ENCODE data around the gene TMCC3. TPM values are rescaled to one million over a fixed set of nuclear protein-coding genes. Genes with fewer than 3 reads are reported as not detected.

TMCC3 gene
- total RNA-seq, 1 experiment from 2014 or later = 2.1 TPM

- TF ChIP-seq, protein P1, sequence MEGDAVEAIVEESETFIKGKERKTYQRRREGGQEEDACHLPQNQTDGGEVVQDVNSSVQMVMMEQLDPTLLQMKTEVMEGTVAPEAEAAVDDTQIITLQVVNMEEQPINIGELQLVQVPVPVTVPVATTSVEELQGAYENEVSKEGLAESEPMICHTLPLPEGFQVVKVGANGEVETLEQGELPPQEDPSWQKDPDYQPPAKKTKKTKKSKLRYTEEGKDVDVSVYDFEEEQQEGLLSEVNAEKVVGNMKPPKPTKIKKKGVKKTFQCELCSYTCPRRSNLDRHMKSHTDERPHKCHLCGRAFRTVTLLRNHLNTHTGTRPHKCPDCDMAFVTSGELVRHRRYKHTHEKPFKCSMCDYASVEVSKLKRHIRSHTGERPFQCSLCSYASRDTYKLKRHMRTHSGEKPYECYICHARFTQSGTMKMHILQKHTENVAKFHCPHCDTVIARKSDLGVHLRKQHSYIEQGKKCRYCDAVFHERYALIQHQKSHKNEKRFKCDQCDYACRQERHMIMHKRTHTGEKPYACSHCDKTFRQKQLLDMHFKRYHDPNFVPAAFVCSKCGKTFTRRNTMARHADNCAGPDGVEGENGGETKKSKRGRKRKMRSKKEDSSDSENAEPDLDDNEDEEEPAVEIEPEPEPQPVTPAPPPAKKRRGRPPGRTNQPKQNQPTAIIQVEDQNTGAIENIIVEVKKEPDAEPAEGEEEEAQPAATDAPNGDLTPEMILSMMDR (IDR thresholded peaks at IDR 0.05; ENCODE audit: insufficient read depth in 1 of 2, low read depth in 1 of 2, low read length in 1 of 2, severe bottlenecking in 1 of 2, unreplicated experiment in 1 of 2) = no peak
- Histone ChIP-seq H3K4me1 (peaks cover 53% of the 10 kb centered on the region), H3K36me3 (ENCODE audit: control insufficient read depth, insufficient read depth, low read length) (no peaks in the 10 kb centered on the region), H3K27me3 (replicated peaks; ENCODE audit: control insufficient read depth, insufficient read depth, low read length) (no peaks in the 10 kb centered on the region), H3K4me3 (ENCODE audit: low read depth, low read length) (no peak overlapping the region), H3K9me3 (no peaks in the 10 kb centered on the region)
- intact Hi-C loops (cut with micrococcal nuclease; ENCODE audit: unreplicated experiment) = no loop called here
- Mint-ChIP-seq H3K4me3 (ENCODE audit: unreplicated experiment) (no peak overlapping the region), H3K27ac (ENCODE audit: unreplicated experiment) (no peak overlapping the region), H3K36me3 (ENCODE audit: insufficient read depth, unreplicated experiment) (no peaks in the 10 kb centered on the region), H3K9me3 (ENCODE audit: unreplicated experiment) (no peaks in the 10 kb centered on the region), H3K4me1 (ENCODE audit: low read depth, unreplicated experiment) (peaks cover 15% of the 10 kb centered on the region), H3K27me3 (ENCODE audit: insufficient read depth, unreplicated experiment) (no peaks in the 10 kb centered on the region)
- no TSS peak for BruUV-seq (replicated peaks)
- ChIA-PET POLR2A (no interaction called here), CTCF (no interaction called here)
- no peak for DNase-seq
These were observed 33.3 kb downstream of the TMCC3 start for GRCh38 chr12:94617101-94617500.

GRCh38 chr12:94616203-94616729 lies 34.1 kb downstream of the TMCC3 start:
- no peaks in the 10 kb centered on the region for H3K9me3 Mint-ChIP-seq (ENCODE audit: unreplicated experiment)
- H3K4me1 Mint-ChIP-seq (ENCODE audit: low read depth, unreplicated experiment) = peaks cover 10% of the 10 kb centered on the region
- no TSS peak for BruUV-seq (replicated peaks)
- H3K27me3 Mint-ChIP-seq (ENCODE audit: insufficient read depth, unreplicated experiment) = no peaks in the 10 kb centered on the region
- ChIA-PET POLR2A (no interaction called here), CTCF (no interaction called here)
- H3K4me3 ChIP-seq (ENCODE audit: low read depth, low read length) = peak overlapping the region; percentile 20
- H3K4me1 ChIP-seq = peaks cover 48% of the 10 kb centered on the region
- H3K9me3 ChIP-seq = no peaks in the 10 kb centered on the region
- H3K27me3 ChIP-seq (replicated peaks; ENCODE audit: control insufficient read depth, insufficient read depth, low read length) = no peaks in the 10 kb centered on the region
- intact Hi-C loops (cut with micrococcal nuclease; ENCODE audit: unreplicated experiment) = no loop called here
- H3K36me3 ChIP-seq (ENCODE audit: control insufficient read depth, insufficient read depth, low read length) = no peaks in the 10 kb centered on the region
- H3K27ac Mint-ChIP-seq (ENCODE audit: unreplicated experiment) = no peak overlapping the region
- no peaks in the 10 kb centered on the region for H3K36me3 Mint-ChIP-seq (ENCODE audit: insufficient read depth, unreplicated experiment)
- no peak overlapping the region for H3K4me3 Mint-ChIP-seq (ENCODE audit: unreplicated experiment)
- TF ChIP-seq, protein P1 (IDR thresholded peaks at IDR 0.05; ENCODE audit: insufficient read depth in 1 of 2, low read depth in 1 of 2, low read length in 1 of 2, severe bottlenecking in 1 of 2, unreplicated experiment in 1 of 2) = no peak
- peak; percentile 46 to 62 for DNase-seq

DNA sequence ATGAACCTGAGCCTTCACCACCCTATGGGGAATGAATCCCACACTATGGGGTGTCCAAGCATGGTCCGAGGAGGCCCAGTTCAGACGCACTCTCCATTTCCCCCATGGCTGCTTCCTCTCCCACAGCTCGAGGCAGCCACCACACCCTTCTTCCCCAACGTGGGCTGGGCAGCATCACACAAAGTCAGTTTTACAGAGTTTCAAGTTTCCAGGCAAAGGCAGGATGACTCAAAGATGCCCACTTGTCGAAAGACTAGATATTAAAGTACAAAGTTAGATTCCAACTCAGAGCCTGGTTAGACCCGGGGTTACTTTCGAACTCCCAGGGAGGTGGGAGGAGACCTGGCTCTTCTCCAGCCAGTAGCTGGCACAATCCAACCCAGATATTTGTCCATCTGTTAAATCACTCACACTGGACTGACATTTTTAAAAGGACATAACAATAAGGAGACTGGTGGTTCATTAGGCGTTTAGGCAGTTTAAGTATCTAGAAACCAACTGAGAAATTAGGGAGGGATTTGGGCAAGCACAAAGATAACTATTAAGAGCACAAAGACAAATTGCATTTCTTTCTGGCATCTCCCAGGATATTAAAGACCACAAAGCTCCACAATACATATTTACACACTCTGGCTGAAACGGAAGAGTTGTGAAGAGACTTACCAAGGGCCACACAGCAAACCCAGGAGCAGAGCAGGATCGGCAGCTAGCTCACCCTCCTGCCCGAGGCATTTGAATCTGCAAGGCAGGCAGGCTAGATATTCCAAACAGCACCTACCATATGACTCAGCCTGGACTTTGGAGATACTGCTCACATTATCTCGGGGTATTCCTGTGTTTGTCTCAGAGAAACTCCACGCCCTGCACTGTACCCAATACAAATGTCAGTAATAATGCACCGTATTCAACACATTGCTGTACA lies 34.8 kb downstream of the TMCC3 start:
- Mint-ChIP-seq H3K36me3 (ENCODE audit: insufficient read depth, unreplicated experiment) (no peaks in the 10 kb centered on the region), H3K4me3 (ENCODE audit: unreplicated experiment) (no peak overlapping the region), H3K4me1 (ENCODE audit: low read depth, unreplicated experiment) (peaks cover 8% of the 10 kb centered on the region), H3K9me3 (ENCODE audit: unreplicated experiment) (no peaks in the 10 kb centered on the region), H3K27ac (ENCODE audit: unreplicated experiment) (no peak overlapping the region), H3K27me3 (ENCODE audit: insufficient read depth, unreplicated experiment) (no peaks in the 10 kb centered on the region)
- Histone ChIP-seq H3K4me1 (peaks cover 46% of the 10 kb centered on the region), H3K27me3 (replicated peaks; ENCODE audit: control insufficient read depth, insufficient read depth, low read length) (no peaks in the 10 kb centered on the region), H3K36me3 (ENCODE audit: control insufficient read depth, insufficient read depth, low read length) (no peaks in the 10 kb centered on the region), H3K4me3 (ENCODE audit: low read depth, low read length) (peak overlapping the region; percentile 20), H3K9me3 (no peaks in the 10 kb centered on the region)
- TF ChIP-seq, protein P1 (IDR thresholded peaks at IDR 0.05; ENCODE audit: insufficient read depth in 1 of 2, low read depth in 1 of 2, low read length in 1 of 2, severe bottlenecking in 1 of 2, unreplicated experiment in 1 of 2) = no peak
- ChIA-PET CTCF (no interaction called here), POLR2A (no interaction called here)
- DNase-seq = peak; percentile 49 to 62
- intact Hi-C loops (cut with micrococcal nuclease; ENCODE audit: unreplicated experiment) = no loop called here
- BruUV-seq (replicated peaks) = TSS peak; percentile 71

Measured in Caco-2 (cell line).